K562 (cell line): ENCODE results near the gene LRP2BP. TPM values are rescaled to one million over a fixed set of nuclear protein-coding genes. Genes with fewer than 3 reads are reported as not detected.
A peak's percentile ranks its signal among the peaks of the same experiment; 100 is the strongest.

Experiments used
- CCAR2 ChIP-seq: fragments of 200-400 bp; formaldehyde crosslinking; IDR thresholded peaks from 2 replicates; pipeline ENCODE4 v1.6.1; 2017; ENCODE audit warnings: mild to moderate bottlenecking, low read depth, low read length
- E2F4 ChIP-seq: sonication (generic); formaldehyde crosslinking; IDR thresholded peaks from 2 replicates; pipeline ENCODE4 v1.8.0; 2022; ENCODE audit warnings: mild to moderate bottlenecking, low read depth, missing genetic modification reagents
- JUND ChIP-seq, 2 experiments: IDR thresholded peaks; 2 replicates in 1 of 2; 3 replicates in 1 of 2; pipeline ENCODE4 v1.6.1; 2011; ENCODE audit warnings: borderline replicate concordance in 2 of 2, low read depth in 2 of 2, low read length in 2 of 2, improper control_type of control experiment in 1 of 2, missing biosample characterization in 1 of 2, missing genetic modification characterization in 1 of 2, missing genetic modification reagents in 1 of 2
- MAZ ChIP-seq, 2 experiments: fragments of 450-650 bp in 1 of 2; sonication (generic) in 1 of 2; formaldehyde crosslinking; IDR thresholded peaks in 1 of 2; conservative IDR thresholded peaks in 1 of 2; 2 replicates each; pipeline versions ENCODE4 v1.4.0 to v1.5.0; 2020; ENCODE audit warnings: mild to moderate bottlenecking in 1 of 2, missing genetic modification reagents in 1 of 2
- MCM2 ChIP-seq: fragments of 450-650 bp; IDR thresholded peaks from 2 replicates; pipeline ENCODE4 v1.6.1; 2017; ENCODE audit warnings: low read depth, mild to moderate bottlenecking
- RERE ChIP-seq: sonication (generic); formaldehyde crosslinking; IDR thresholded peaks from 2 replicates; pipeline ENCODE4 v1.8.0; 2023; ENCODE audit warnings: missing genetic modification reagents, mild to moderate bottlenecking, borderline replicate concordance
- ZBTB40 ChIP-seq, 2 experiments: fragments of 450-650 bp in 1 of 2; sonication (generic) in 1 of 2; formaldehyde crosslinking in 1 of 2; IDR thresholded peaks; 2 replicates each; pipeline versions ENCODE4 v1.7.1 to v1.9.0; 2016 to 2022; ENCODE audit warnings: inconsistent platforms in 1 of 2, mild to moderate bottlenecking in 1 of 2, missing genetic modification reagents in 1 of 2
- ZNF12 ChIP-seq: sonication (generic); formaldehyde crosslinking; IDR thresholded peaks from 2 replicates; pipeline ENCODE4 v1.4.0; 2020; ENCODE audit warnings: mild to moderate bottlenecking, missing genetic modification reagents
- polyA plus RNA-seq, 8 experiments: library from polyadenylated mRNA; depleted of rRNA in 4 of 8; stranded (reverse) in 5 of 8; unstranded in 3 of 8; fragments of >200 nt; fragmentation: Nextera tagmentation in 2 of 8; fragmentation: Illumina TruSeq in 1 of 8; extraction: Ambion mirVana in 2 of 8; extraction: Trizol in 1 of 8; gene quantifications; 2 replicates each; pipeline versions ENCODE4 v1.2.1 to v1.2.3, GENCODE V29; 2011 to 2014; ENCODE audit warnings: inconsistent platforms in 1 of 8, missing spikeins in 1 of 8
- total RNA-seq, 7 experiments: library from RNA; depleted of rRNA in 6 of 7; stranded (reverse); fragments of >200 nt in 6 of 7; fragmentation: Illumina TruSeq in 2 of 7; extraction: Trizol in 2 of 7; gene quantifications; 2 replicates each; pipeline versions ENCODE4 v1.2.1 to v1.2.3, GENCODE V29; 2011 to 2021; ENCODE audit warnings: low replicate concordance in 1 of 7

Gene LRP2BP
- total and polyA plus RNA-seq, 9 of the 15 experiments (the other 6 are each of a cell fraction or from before 2014, with no cell fraction given) = 0.42 to 2.1 (median 0.62) TPM

GRCh38 chr4:185395238-185395955 is at the start of gene LRP2BP (continued):
- TF ChIP-seq RERE (CRISPR knock-in tag) (no peak), MCM2 (no peak), JUND (IDR thresholded peaks at IDR 0.05; ENCODE audit: borderline replicate concordance, low read depth, low read length) (no peak), JUND (tag; IDR thresholded peaks at IDR 0.05; ENCODE audit: borderline replicate concordance, low read depth, low read length) (peak; percentile 18; the same call in 1 of the 3 replicates), CCAR2 (no peak), MAZ (CRISPR knock-in tag; conservative IDR thresholded peaks at IDR 0.05 in 1 of 2, IDR thresholded peaks at IDR 0.05 in 1 of 2) (no peak), ZBTB40 (IDR thresholded peaks at IDR 0.05) (peak; percentile 78; the same call in 1 of the 2 replicates), ZBTB40 (CRISPR knock-in tag; IDR thresholded peaks at IDR 0.05) (no peak), E2F4 (CRISPR knock-in tag) (no peak), ZNF12 (CRISPR knock-in tag) (no peak)
